IMR-90 (cell line): ENCODE results near the gene CUL9. TPM values are rescaled to one million over a fixed set of nuclear protein-coding genes. Genes with fewer than 3 reads are reported as not detected.

Source experiments
- ATAC-seq: fragments of 200-7000 bp; cut with Tn5 transposase; 2 replicates; pipeline ENCODE4 v1.9.1; 2020; ENCODE audit warnings: low read depth, mild to moderate bottlenecking, moderate library complexity
- BruUV-seq: library from RNA; stranded (reverse); fragments of 400-500 nt; replicated peaks from 2 replicates; lab custom pipeline; 2021; lab: Mats Ljungman, UMichigan
- CTCF ChIA-PET: fragments of 300-600 bp; formaldehyde crosslinking; extraction: SDS; loops from one replicate; lab custom pipeline; 2021; ENCODE audit warnings: antibody characterized with exemption; lab: Yijun Ruan, JAX
- POLR2A ChIA-PET: fragments of 300-600 bp; sonication (Branson Sonifier 250); formaldehyde crosslinking; loops from one replicate; lab custom pipeline; 2022; ENCODE audit warnings: antibody characterized with exemption; ENCODE audit not compliant: unreplicated experiment; lab: Charles Lee
- DNase-seq: peaks from one replicate; pipeline ENCODE4 v3.0.0; 2013
- H2AFZ ChIP-seq: replicated peaks from 2 replicates; pipeline ENCODE3; 2013; ENCODE audit warnings: low read length, mild to moderate bottlenecking; ENCODE audit not compliant: poor library complexity
- H2AK5ac ChIP-seq: 2 replicates; pipeline ENCODE4 v1.6.1; 2013; ENCODE audit warnings: low read depth, low read length, inconsistent platforms
- H2AK9ac ChIP-seq: replicated peaks from 2 replicates; pipeline ENCODE3; 2013; ENCODE audit warnings: mild to moderate bottlenecking, low read depth, low read length, moderate library complexity; ENCODE audit not compliant: poor library complexity
- H2BK120ac ChIP-seq: 2 replicates; pipeline ENCODE4 v1.6.1; 2013; ENCODE audit warnings: low read depth, low read length, inconsistent platforms
- H2BK15ac ChIP-seq: 3 replicates; pipeline ENCODE4 v1.6.1; 2013; ENCODE audit warnings: low read depth, low read length, inconsistent platforms
- H2BK20ac ChIP-seq: 2 replicates; pipeline ENCODE4 v1.6.1; 2013; ENCODE audit warnings: low read depth, mild to moderate bottlenecking, inconsistent platforms, low read length, moderate library complexity
- H2BK5ac ChIP-seq: 2 replicates; pipeline ENCODE4 v1.6.1; 2013; ENCODE audit warnings: mild to moderate bottlenecking, low read depth, low read length, inconsistent platforms; ENCODE audit not compliant: poor library complexity, severe bottlenecking
- H3K14ac ChIP-seq: replicated peaks from 2 replicates; pipeline ENCODE4 v1.6.1; 2013; ENCODE audit warnings: low read depth, low read length, inconsistent platforms
- H3K18ac ChIP-seq: 2 replicates; pipeline ENCODE4 v1.6.1; 2013; ENCODE audit warnings: low read depth, low read length, control low read depth
- H3K23ac ChIP-seq: 2 replicates; pipeline ENCODE4 v1.6.1; 2013; ENCODE audit warnings: low read depth, low read length, inconsistent platforms
- H3K27ac ChIP-seq: 2 replicates; pipeline ENCODE4 v1.5.1; 2013; ENCODE audit warnings: mild to moderate bottlenecking, control low read depth, low read length; ENCODE audit not compliant: insufficient read depth
- H3K27me3 ChIP-seq: 2 replicates; pipeline ENCODE4 v1.6.1; 2013; ENCODE audit warnings: low read length; ENCODE audit not compliant: control insufficient read depth, insufficient read depth
- H3K36me3 ChIP-seq: 2 replicates; pipeline ENCODE4 v1.6.1; 2013; ENCODE audit warnings: low read length, mixed read lengths; ENCODE audit not compliant: control insufficient read depth, insufficient read depth
- H3K4ac ChIP-seq: 2 replicates; pipeline ENCODE4 v1.6.1; 2013; ENCODE audit warnings: low read depth, low read length, inconsistent platforms
- H3K4me1 ChIP-seq: 2 replicates; pipeline ENCODE4 v1.6.1; 2013; ENCODE audit warnings: low read length, mixed read lengths; ENCODE audit not compliant: control insufficient read depth, insufficient read depth
- H3K4me2 ChIP-seq: 2 replicates; pipeline ENCODE4 v1.6.1; 2013; ENCODE audit warnings: low read depth, mild to moderate bottlenecking, control low read depth, low read length, moderate library complexity
- H3K4me3 ChIP-seq: 2 replicates; pipeline ENCODE4 v1.5.1; 2013; ENCODE audit warnings: low read depth, mild to moderate bottlenecking, control low read depth, low read length, moderate library complexity; ENCODE audit not compliant: insufficient read depth
- H3K56ac ChIP-seq: 2 replicates; pipeline ENCODE4 v1.6.1; 2013; ENCODE audit warnings: low read length, inconsistent platforms; ENCODE audit not compliant: insufficient read depth; ENCODE audit errors: extremely low read depth
- H3K79me1 ChIP-seq, 2 experiments: 2 replicates each; pipeline ENCODE4 v1.6.1; 2013; ENCODE audit warnings: low read length in 2 of 2, inconsistent platforms in 1 of 2, low read depth in 1 of 2
- H3K9ac ChIP-seq: 2 replicates; pipeline ENCODE4 v1.6.1; 2013; ENCODE audit warnings: low read depth, low read length, control low read depth
- H3K9me1 ChIP-seq: 2 replicates; pipeline ENCODE4 v1.6.1; 2013; ENCODE audit warnings: low read length, inconsistent platforms; ENCODE audit not compliant: insufficient read depth
- H3K9me3 ChIP-seq: 2 replicates; pipeline ENCODE4 v1.6.1; 2013; ENCODE audit warnings: low read length; ENCODE audit not compliant: control insufficient read depth, insufficient read depth
- H4K20me1 ChIP-seq: 2 replicates; pipeline ENCODE4 v1.6.1; 2013; ENCODE audit warnings: low read length, inconsistent platforms; ENCODE audit not compliant: insufficient read depth
- H4K5ac ChIP-seq: 2 replicates; pipeline ENCODE4 v1.6.1; 2013; ENCODE audit warnings: mild to moderate bottlenecking, low read depth, low read length, control low read depth
- H4K8ac ChIP-seq, 2 experiments: 2 replicates each; pipeline ENCODE4 v1.6.1; 2013; ENCODE audit warnings: low read depth in 2 of 2, low read length in 2 of 2, control low read depth in 1 of 2, inconsistent platforms in 1 of 2
- H4K91ac ChIP-seq: 2 replicates; pipeline ENCODE4 v1.6.1; 2013; ENCODE audit warnings: low read depth, low read length, inconsistent platforms; ENCODE audit not compliant: insufficient read depth
- BHLHE40 ChIP-seq: fragments of 150-350 bp; IDR thresholded peaks from 2 replicates; pipeline ENCODE4 v1.6.1; 2016; ENCODE audit warnings: mild to moderate bottlenecking, low read depth, low read length
- CEBPB ChIP-seq: IDR thresholded peaks from 2 replicates; pipeline ENCODE4 v1.6.1; 2012; ENCODE audit warnings: low read depth, low read length, improper control_type of control experiment
- CHD1 ChIP-seq: IDR thresholded peaks from 2 replicates; pipeline ENCODE4 v1.6.1; 2012; ENCODE audit warnings: low read depth, low read length, improper control_type of control experiment
- MAFK ChIP-seq: IDR thresholded peaks from 2 replicates; pipeline ENCODE4 v1.6.1; 2012; ENCODE audit warnings: low read depth, low read length, improper control_type of control experiment
- MAZ ChIP-seq: IDR thresholded peaks from 2 replicates; pipeline ENCODE4 v1.6.1; 2012; ENCODE audit warnings: low read depth, mild to moderate bottlenecking, low read length, improper control_type of control experiment, moderate library complexity, borderline replicate concordance
- MXI1 ChIP-seq: IDR thresholded peaks from 2 replicates; pipeline ENCODE4 v1.6.1; 2012; ENCODE audit warnings: low read depth, mild to moderate bottlenecking, low read length, moderate library complexity, borderline replicate concordance
- NFE2L2 ChIP-seq: fragments of 150-350 bp; IDR thresholded peaks from 2 replicates; pipeline ENCODE4 v1.6.1; 2016; ENCODE audit warnings: low read depth, mild to moderate bottlenecking, low read length
- RAD21 ChIP-seq: IDR thresholded peaks from 2 replicates; pipeline ENCODE4 v1.6.1; 2012; ENCODE audit warnings: low read length, improper control_type of control experiment
- RCOR1 ChIP-seq: IDR thresholded peaks from 2 replicates; pipeline ENCODE4 v1.6.1; 2012; ENCODE audit warnings: mild to moderate bottlenecking, low read length, improper control_type of control experiment; ENCODE audit not compliant: insufficient replicate concordance
- RFX5 ChIP-seq: IDR thresholded peaks from 2 replicates; pipeline ENCODE4 v1.8.0; 2012; ENCODE audit warnings: low read depth, mild to moderate bottlenecking, low read length, moderate library complexity
- SMC3 ChIP-seq: fragments of 150-350 bp; IDR thresholded peaks from 2 replicates; pipeline ENCODE4 v1.6.1; 2016; ENCODE audit warnings: low read depth, mild to moderate bottlenecking, antibody characterized with exemption, low read length, moderate library complexity
- WGBS, 2 experiments: methylation state at CpG; one replicate each; pipeline versions ENCODE4 v1.1.5 to v1.1.7; 2013; ENCODE audit warnings: missing lambda C conversion rate in 2 of 2; ENCODE audit not compliant: insufficient read length in 1 of 2; ENCODE audit errors: extremely low coverage in 2 of 2; 5-methylcytosine and 5-hydroxymethylcytosine counted together
- dilution Hi-C: fragments of 300-500 bp; cut with HindIII; formaldehyde crosslinking; loops from one replicate; pipeline ENCODE4 v1.14.3; 2018; ENCODE audit warnings: low sequenced_read_pairs; ENCODE audit not compliant: unreplicated experiment
- in situ Hi-C: fragments of 300-500 bp; cut with MboI; formaldehyde crosslinking; loops from 3 replicates; pipeline ENCODE4 v1.14.3; 2019; ENCODE audit warnings: low sequenced_read_pairs, inconsistent platforms, mixed read lengths
- intact Hi-C: fragments of 100-400 bp; cut with micrococcal nuclease; formaldehyde crosslinking; loops from 2 replicates; pipeline ENCODE4 v1.10.0; 2022
- polyA plus RNA-seq, 3 experiments: library from polyadenylated mRNA; depleted of rRNA; stranded (reverse); fragments of >200 nt; gene quantifications; 2 replicates each; pipeline ENCODE4 v1.2.3, GENCODE V29; 2012; ENCODE audit warnings: low replicate concordance in 1 of 3
- total RNA-seq: library from RNA; depleted of rRNA; stranded (reverse); fragments of >200 nt; gene quantifications from 2 replicates; pipeline ENCODE4 v1.2.3, GENCODE V29; 2012
- TF ChIP-seq, protein P1 (sequence below): fragments of 150-350 bp; IDR thresholded peaks from 2 replicates; pipeline ENCODE4 v1.6.1; 2016; ENCODE audit warnings: low read depth, mild to moderate bottlenecking, low read length, moderate library complexity, borderline replicate concordance
- TF ChIP-seq, protein P2 (sequence below): conservative IDR thresholded peaks from 2 replicates; pipeline ENCODE4 v1.5.1; 2012; ENCODE audit warnings: mild to moderate bottlenecking, low read depth, low read length, improper control_type of control experiment

Gene CUL9
- total and polyA plus RNA-seq, 2 of the 4 experiments (the other 2 are of a cell fraction): 7.7 to 19.5 TPM

DNA sequence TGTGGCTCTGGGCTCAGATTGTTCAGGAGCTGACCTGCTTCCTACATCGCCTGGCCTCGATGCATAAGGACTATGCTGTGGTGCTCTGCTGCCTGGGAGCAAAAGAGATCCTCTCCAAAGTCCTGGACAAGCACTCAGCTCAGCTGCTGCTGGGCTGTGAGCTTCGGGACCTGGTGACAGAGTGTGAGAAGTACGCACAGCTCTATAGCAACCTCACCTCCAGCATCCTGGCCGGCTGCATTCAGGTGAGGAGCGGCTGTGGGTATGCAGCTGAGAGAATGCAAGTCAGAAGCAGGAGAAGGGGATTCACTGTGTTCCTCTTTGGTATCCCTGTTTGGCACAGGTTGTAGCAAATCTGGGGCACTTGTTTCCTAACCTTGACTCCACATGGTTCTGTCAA lies 17.9 kb downstream of the CUL9 start:
- H3K18ac ChIP-seq: no peak overlapping the region
- no peak overlapping the region for H3K9ac ChIP-seq
- in situ Hi-C loops (no loop called here), intact Hi-C loops (no loop called here), dilution Hi-C loops (no loop called here)
- H4K8ac ChIP-seq: no peak overlapping the region
- 100% methylated on average over 2 of the region's 6 CpGs; no CpG with 5 or more reads in 1 of the 2 experiments for WGBS, 2 experiments
- no peak overlapping the region for H2AK5ac ChIP-seq
- no peaks in the 10 kb centered on the region for H3K4me1 ChIP-seq
- no peak overlapping the region for H2BK20ac ChIP-seq
- no peak overlapping the region for H3K4ac ChIP-seq
- no peak overlapping the region for H2AK9ac ChIP-seq
- H4K20me1 ChIP-seq: no peaks in the 10 kb centered on the region
- TF ChIP-seq NFE2L2: no peak
- no peak for TF ChIP-seq MXI1
- TF ChIP-seq RCOR1: no peak
- TF ChIP-seq SMC3: no peak
- TF ChIP-seq CEBPB: no peak
- no peak for TF ChIP-seq MAFK
- no peak for TF ChIP-seq RAD21
- TF ChIP-seq, protein P1, sequence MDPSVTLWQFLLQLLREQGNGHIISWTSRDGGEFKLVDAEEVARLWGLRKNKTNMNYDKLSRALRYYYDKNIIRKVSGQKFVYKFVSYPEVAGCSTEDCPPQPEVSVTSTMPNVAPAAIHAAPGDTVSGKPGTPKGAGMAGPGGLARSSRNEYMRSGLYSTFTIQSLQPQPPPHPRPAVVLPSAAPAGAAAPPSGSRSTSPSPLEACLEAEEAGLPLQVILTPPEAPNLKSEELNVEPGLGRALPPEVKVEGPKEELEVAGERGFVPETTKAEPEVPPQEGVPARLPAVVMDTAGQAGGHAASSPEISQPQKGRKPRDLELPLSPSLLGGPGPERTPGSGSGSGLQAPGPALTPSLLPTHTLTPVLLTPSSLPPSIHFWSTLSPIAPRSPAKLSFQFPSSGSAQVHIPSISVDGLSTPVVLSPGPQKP: no peak
- no peak for TF ChIP-seq MAZ
- no peak for TF ChIP-seq CHD1
- TF ChIP-seq, protein P2, sequence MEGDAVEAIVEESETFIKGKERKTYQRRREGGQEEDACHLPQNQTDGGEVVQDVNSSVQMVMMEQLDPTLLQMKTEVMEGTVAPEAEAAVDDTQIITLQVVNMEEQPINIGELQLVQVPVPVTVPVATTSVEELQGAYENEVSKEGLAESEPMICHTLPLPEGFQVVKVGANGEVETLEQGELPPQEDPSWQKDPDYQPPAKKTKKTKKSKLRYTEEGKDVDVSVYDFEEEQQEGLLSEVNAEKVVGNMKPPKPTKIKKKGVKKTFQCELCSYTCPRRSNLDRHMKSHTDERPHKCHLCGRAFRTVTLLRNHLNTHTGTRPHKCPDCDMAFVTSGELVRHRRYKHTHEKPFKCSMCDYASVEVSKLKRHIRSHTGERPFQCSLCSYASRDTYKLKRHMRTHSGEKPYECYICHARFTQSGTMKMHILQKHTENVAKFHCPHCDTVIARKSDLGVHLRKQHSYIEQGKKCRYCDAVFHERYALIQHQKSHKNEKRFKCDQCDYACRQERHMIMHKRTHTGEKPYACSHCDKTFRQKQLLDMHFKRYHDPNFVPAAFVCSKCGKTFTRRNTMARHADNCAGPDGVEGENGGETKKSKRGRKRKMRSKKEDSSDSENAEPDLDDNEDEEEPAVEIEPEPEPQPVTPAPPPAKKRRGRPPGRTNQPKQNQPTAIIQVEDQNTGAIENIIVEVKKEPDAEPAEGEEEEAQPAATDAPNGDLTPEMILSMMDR: no peak
- no peak for TF ChIP-seq BHLHE40
- TF ChIP-seq RFX5: no peak
- POLR2A ChIA-PET: no interaction called here
- H3K79me1 ChIP-seq: no peaks in the 10 kb centered on the region
- no peak overlapping the region for H3K4me3 ChIP-seq
- H3K4me2 ChIP-seq: no peak overlapping the region
- no TSS peak for BruUV-seq
- no peak overlapping the region for H3K14ac ChIP-seq
- no peak overlapping the region for H3K56ac ChIP-seq
- no peak overlapping the region for H4K91ac ChIP-seq
- no peak overlapping the region for H2BK5ac ChIP-seq
- H3K27ac ChIP-seq: no peak overlapping the region
- no peaks in the 10 kb centered on the region; the same call in 1 of the 2 replicates for H3K9me1 ChIP-seq
- H2AFZ ChIP-seq: no peak overlapping the region
- H4K5ac ChIP-seq: no peak overlapping the region
- H3K23ac ChIP-seq: no peak overlapping the region
- no peaks in the 10 kb centered on the region for H3K9me3 ChIP-seq
- DNase-seq: no peak
- ATAC-seq: no peak
- H3K36me3 ChIP-seq: peaks cover 47% of the 10 kb centered on the region
- CTCF ChIA-PET: interaction anchor here (0.6 kb wide), 1 partner anchor 9 kb away, joined by 3 read pairs; no protein-coding TSS in a partner anchor
- no peaks in the 10 kb centered on the region for H3K27me3 ChIP-seq
- H2BK120ac ChIP-seq: no peak overlapping the region
- H2BK15ac ChIP-seq: no peak overlapping the region
